GM18870 (cell line): Measurements from ENCODE around the gene CAMK2D.
"Not testable (repeated sequence)": the region's sequence is repeated elsewhere in the genome, so short reads cannot be mapped to it uniquely, and the experiment has no call there.

Source experiments
- ATAC-seq: cut with Tn5 transposase; IDR thresholded peaks from one replicate; pipeline ENCODE4 v1.9.1; 2021; ENCODE audit warnings: moderate library complexity; ENCODE audit not compliant: unreplicated experiment

CAMK2D gene

DNA sequence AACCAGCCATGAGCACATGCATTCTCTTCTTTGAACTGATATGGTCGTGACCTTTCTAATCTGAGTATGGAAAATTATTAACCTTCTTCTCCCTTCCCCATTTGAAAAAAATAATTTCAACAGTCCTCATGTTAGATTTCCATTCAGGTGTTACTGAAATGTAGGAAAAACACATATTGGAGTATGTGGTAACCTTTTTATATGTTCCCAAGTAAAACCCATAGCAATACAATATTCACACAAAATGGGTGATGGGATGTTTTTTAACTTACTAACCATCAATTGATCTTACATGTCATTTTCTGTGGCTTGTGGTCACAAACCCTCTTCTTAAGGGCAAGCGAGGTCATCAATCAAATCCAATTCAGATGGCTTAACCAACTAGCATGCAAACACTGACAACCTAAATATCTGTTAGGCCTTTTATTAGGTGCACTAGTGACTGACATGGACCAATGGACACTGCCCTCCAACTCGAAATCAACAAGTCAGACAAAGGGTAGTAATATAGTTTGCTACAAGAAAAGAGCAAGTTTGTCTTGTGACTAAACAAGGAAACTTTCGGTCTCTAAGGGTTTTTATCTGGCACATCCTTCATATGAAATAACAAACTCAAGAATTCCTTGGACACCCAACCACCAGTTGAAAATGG lies 74.3 kb downstream of the CAMK2D start:
- ATAC-seq: peak; percentile 27

DNA sequence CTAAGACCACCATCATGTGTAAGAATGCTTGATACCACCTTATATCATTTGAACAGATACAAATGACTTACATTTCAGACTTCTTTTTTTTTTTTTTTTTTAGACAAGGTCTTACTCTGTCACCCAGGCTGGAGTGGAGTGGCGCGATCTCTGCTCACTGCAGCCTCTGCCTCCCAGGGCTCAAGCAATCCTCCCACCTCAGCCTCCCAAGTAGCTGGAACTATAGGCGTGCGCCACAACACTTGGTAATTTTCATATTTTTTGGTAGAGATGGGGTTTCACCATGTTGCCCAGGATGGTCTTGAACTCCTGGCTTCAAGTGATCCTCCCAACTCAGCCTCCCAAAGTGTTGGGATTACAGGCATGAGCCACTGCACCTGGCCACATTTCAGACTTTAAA lies 76.4 kb downstream of the CAMK2D start:
- not testable (repeated sequence) for ATAC-seq

DNA sequence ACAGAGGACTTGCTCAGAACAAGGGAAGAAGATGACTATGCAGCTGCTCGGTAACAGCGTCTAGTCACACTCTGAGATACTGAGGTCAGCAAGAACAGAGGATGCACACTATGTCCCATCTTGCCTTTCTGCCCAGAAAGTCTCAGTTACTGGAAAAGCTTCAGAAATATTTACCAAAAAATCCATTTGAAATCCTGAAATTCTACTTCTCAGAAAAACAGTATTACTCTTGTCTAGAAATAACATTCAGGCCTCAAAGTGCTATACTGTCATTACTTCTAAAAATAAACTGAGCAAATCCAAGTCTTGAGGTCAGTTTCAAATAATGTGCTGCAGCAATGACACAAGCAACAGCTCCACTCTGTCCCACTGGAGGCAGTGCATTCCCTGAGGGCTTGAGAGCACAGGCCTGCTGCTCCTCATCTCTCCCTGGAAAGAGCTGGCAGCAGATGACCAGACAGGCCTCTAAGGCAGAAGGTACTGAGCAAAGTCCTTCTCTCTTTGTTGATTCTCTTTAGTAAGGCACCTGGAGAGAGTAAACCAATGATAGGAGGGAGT lies 76.9 kb downstream of the CAMK2D start:
- ATAC-seq: no peak

DNA sequence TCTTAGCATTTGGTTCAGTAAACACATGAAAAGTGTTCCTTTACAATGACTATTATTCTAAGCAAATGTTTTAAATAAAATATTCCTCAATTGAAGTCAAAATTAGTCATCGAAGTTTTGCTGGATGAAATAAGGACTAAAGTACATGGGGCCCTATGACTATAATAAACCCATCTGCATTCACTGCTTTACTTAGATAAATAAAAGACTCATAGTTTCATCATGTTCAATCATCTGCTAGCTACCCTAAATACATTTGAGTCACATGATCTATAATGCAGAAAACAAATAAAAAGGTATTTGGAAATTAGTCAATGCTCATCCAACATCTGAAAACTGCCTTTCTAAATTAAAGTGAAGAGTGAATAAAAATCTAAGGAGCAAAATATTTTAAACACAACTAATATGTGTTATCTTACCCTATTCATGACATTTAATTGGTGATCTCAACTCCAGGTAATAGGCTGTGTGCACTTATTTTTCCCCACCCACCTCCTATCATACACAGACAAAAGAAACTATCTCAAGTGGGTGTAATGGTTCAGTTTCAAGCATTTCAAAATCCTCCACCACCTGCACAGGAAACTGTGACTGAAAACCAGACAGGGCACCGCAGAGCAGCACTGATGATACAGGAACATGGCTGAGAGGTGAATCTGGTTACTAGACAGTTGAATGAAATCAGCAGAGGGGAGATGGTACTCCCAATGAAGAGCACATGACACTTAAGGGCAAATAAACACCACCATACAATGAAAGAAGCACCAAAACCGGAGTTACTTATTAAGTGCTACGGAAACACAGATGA lies 78.6 kb downstream of the CAMK2D start:
- ATAC-seq: peak; percentile 99

DNA sequence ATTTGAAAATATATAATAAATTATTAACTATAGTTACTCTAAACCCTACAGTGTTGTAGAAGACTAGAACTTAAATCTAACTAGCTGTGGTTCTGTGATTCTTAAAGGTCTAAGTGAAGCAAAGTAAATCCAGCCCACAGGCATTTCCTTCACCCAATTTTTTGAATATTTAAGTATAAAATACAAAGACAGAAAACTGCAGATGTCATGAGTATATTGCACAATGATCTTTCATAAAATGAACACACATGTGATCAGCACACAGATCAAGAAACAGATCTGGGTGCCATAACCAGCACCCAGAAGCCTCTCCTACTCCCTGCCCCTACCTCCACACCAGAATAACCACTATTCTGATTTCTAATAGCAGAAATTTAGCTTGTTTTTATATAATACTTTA lies 82.9 kb downstream of the CAMK2D start:
- no peak for ATAC-seq

DNA sequence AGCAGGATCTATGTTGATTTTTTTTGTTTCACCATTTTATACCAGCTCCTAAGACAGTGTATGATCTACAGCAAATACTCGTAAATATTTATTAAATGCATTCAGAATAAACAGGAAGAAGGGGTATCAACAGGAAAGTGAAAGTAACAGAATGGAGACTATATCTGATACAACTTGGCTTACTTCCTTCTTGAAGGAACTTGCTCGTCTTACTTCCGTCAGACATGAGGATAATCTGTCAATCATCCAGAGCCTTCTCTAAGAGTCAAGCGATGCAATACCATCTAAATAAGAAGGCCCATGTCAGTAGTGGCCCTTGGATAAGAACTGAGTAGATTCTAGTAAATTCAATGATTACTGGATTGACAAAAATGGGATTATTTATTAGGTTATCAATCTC lies 84.2 kb downstream of the CAMK2D start:
- no peak for ATAC-seq

DNA sequence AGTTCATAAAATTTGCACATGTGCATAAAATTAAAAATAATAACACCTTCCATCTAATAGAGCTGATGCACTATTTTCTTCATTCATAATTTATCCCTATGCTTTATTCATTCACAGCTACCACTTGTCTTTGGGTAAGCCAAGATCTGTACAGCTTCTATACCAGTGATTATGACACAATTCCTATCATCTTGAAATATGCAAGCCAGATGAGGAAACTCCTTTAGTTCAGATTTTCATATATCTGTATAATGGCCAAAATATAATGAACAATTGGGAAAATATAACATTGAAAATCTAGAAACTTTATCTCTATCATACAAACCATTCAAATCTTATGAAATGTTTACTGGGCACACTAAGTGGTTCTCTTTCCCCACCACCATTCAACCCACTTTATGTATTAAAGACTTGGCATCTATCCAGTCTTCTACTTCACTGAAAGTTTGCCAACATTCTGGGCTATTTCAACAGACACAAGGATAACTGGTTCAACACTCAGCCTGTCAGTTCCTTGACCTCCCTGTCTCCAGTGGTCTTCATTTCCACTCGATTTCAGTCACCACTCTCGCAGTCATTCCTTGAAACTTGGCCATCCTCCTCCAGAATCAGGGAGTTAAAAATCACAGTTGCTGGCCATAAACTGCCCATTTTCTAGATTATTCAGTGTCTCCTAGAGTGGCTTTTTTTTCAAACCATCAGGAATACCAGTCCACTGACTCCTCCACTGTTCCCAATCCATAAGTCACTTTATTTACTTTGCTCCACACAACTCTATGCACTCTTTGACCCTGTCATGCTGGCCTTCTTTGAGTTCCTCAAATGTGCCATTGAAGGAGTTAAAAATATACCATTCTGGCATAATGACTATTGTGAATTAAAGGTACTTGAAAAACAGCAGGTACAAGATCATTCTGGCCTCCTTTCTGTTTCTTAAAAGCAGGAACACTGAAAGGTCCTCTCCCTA lies 85.5 kb downstream of the CAMK2D start:
- no peak for ATAC-seq

DNA sequence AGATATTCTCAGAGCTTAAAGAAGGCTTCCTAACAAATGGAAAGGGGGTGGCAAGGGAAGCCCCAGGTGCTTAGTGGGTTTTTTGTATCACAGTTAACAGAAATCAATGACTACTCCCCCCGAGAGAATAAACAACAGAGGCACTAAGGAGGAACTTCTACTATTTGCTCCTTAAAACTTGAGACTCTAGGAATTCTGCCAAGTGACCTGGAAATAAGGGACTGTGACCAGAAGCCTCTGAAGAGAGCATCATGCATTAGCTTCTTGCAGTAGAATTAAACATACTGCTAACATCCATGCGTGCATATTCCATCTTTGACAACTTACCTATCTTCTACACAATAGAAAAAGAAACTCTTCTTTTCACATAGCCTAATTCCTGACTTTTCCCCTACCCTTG lies 86.8 kb downstream of the CAMK2D start:
- ATAC-seq: no peak

DNA sequence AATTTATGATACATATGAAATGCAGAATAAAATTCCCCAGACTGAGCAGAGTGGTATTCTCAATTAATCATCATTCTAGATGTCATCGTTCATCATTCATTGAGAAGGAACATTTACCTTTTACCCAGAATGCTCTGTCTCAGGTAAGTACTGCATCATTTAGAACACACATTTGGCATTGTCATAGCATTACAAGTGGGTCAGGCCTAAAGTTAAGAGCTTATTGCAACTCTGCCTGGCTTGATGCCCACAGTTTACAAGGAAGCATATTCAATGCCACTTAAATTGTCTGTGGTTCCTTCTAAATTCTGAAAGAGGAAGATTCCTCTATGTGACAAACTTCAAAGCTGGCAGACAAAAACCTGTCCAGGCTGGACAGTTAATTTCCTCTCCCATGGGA lies 87.3 kb downstream of the CAMK2D start:
- no peak for ATAC-seq

DNA sequence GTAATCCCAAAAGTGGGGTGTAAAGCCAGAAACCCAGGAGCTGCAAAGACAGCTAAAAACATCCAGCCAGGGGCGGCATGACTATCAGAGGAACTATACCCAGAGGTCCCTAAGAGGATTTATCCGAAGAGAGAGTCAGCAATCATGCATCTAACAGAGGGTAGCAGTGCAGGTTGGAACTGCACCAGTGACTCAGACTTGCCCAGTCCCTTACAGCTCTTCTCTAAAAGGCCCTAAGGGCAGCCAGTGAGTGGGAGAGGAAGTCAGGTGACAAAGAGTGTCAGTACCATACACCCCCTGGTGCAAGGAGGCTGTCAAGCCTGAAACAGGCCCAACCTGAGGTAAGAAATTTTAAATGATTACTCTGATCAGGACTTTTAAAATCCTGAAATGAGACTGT lies 88.1 kb downstream of the CAMK2D start:
- peak; percentile 86 for ATAC-seq

DNA sequence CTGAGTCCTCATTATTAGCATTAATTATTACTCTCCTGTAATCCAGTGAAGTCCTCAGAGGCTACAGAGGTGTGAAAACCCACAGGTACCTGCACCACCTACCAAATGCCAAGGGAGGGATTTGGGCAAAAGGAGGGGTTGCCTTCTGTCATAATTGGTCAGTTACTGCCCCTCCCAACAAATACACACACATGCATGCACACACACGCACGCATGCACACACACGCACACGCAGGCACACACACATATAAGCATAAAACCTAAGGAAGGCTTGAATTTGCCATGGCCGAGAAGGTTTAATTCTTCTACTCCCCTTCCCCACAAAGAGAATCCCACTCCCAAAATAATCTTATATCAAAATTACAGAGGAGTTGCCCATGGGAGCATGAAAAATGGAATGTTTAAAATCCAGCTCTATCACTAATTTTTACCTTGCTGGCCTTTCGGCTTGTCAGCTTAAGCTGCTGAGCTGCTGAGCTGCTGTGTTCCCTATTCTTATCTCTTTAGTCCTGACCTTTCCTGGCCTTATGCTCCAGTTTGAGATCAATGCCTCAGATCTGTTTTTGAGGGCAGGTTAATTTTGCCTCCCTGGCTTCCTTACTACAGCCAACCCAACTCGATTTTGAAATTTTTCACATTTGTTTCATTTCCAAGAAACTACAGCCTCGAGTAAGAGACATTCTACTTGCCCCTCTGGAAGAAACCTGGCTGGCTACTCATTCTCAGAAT lies 95.0 kb downstream of the CAMK2D start:
- no peak for ATAC-seq

DNA sequence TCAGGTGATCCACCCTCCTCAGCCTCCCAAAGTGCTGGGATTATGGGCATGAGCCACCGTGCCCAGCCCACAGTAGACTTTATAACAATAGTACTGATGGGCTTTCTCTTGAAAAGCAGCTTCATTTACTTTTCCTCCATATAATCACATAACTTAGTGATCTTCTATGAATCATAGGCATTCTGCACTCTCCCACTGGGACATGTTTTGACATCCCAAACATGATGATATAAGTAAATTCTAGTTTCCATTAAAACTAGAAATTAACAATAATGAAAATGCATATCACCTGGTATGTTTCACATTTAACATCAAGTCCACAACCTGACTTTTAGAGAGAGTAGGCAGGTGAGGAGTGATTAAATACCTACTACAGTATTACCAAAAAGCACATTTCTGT lies 96.5 kb downstream of the CAMK2D start:
- no peak for ATAC-seq

DNA sequence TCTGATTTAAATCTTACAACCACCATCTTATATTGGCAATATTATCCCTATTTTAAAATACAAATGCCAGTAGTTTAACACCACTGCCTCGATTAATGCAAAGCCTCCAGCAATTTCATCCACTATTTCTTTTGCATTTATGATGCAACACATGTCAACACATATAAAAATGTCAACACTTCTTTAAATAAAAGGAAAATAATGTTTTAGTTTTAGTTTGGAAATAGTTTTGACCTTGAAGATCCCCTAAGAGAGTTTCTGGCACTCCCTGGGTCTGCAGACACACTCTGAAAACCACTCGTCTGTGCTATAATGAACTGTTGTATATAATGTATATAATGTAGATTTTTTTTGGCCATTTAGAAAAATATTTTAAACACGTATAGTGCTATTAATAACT lies 99.0 kb downstream of the CAMK2D start:
- ATAC-seq: no peak

DNA sequence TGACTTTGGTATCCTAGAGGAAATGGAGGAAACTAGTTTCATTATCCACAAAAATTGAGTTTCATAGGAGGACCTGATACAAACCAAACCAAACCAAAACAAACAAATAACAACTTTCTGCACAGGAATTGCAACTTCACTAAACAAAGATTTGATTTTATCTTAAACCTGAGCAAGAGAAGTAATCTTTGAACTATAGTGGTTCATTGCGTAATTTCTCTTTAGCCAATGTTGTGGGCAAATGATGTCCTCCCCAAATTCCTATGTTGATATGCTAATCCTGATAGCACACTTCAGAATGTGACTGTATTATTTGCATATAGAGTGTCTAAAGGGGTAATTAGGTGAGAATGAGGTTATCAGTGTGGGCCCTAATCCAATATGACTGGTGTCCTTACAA lies 102.4 kb downstream of the CAMK2D start:
- no peak for ATAC-seq

DNA sequence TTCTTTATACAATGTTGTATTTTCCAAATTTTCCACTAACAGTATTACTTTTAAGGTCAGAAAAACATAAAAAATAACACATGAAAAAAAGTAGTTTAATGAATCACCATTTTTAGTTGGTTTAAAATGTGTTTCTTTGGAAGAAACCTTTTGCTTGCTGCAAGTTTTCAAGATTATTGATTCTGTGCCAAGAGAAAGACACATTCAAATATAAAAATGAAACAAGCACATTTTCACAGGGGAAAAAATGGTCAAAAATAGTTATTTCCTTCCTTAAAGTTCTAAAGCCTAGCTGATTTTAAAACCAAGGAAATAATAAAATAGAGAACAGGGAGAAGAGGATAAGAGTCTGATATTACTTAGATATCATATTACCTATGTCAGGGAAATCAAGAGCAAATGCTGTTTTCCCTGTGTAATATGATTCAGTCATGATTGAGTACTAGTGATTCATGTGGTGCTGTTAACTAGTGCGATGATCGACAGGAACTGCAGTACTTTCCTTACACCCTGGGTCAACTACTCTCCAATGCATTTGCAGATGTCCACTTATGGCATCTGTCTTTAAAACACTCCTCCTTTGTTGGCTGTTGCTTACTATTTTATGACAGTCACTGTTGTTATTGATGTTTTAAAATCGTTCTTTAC lies 103.8 kb downstream of the CAMK2D start:
- no peak for ATAC-seq

DNA sequence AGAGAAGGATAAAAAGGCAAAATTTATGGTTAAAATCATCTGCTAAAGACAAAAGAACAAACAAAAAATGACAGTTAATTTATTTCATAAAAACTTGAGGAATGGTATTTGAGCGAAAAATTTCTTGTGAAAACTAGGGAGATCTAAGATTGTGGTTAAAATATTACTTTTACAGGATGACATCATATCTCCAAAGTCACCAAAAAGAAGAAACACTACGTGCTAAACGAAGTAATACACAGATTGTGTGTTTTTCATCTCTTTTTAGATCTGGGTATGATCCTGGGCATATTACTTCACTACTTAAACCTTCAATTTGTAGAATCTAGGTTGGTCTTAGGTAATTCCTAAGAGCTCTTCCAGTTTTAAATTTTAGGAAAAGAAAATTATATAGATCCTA lies 107.7 kb downstream of the CAMK2D start:
- ATAC-seq: no peak

DNA sequence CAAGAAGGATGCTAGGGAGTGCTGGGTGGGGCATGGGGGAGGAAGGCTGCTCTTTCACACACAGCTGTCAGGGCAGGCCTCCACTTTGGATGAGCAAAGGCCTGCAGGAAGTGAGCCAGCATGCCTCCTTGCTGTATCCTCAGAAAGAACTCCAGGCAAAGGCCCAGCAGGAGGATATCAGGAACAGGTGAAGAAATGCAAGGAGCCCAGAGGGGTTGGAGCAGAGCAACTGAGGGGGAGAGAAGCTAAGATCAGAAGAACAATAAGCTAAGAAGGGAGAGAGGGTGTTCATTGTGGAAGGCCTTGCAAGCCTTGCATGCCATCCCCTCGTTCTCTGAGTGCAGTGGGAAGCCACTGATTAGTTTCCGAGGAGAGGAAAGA lies 115.1 kb downstream of the CAMK2D start:
- ATAC-seq: no peak

DNA sequence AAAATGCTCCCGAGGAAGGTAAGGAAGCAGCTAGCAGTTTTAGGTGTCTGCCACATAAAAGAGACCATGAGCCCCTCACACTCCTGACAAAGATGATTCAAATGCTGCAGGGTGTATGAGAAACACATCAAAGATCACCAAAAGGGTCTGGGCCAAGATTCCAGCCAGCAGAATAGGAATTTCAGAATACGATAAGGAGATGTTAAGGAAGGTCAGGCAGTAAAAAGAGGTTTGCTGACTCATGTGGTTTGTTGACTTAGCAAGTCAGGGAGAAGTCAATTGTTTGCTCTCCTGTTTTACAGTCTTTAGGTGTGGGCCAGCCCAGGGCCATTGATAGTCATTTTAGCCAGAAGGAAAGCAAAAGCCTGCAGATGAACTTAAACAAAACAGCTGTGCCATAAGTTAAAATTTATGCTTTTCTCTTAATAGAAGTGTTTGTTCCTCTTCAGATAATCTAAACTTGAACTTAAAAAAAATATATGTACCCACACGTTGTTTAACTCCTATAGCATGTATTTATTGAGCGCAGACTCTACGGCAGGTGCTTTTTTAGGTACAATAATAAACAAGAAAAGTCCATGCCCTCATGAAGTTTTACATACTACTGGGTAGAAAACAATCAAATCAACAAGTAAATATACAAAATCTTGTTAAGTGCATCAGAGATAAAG lies 115.6 kb downstream of the CAMK2D start:
- ATAC-seq: no peak

DNA sequence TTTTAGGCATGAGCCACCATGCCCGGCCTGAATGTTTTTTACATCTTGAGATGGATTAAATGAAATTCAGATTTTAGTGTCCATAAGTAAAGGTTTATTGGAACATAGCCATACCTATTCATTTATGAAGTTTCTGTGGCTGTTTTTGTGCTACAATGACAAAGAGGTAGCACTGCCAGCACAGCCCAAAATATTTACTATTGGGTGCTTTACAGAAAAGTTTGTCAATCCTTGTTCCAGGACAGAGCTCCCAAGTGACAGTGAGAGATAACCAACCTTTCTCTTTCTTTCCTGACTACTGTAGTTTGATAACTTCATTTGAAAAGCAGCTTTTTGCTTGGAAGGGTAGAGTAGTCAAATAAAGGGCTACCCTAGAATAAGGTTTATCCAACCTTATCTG lies 116.2 kb downstream of the CAMK2D start:
- ATAC-seq: no peak

DNA sequence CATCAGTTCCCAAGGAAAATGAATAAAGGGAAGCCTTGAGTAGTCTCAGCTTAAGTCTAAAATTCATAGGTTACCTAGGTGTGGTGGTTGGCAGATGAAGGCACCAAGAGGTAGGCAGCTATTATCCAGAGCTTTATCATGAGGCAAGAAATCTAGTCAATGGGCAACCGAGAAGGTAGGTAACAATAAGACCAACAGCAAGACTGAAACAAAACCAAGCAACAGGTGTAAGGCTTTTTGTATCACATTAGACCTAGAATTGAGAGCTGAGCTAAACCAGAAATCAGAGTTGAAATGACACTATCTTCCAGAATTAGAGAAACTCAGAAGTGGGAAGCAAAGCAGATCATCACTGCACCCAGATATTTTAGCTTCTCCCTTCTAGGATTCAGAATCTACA lies 117.1 kb downstream of the CAMK2D start:
- ATAC-seq: no peak
